Colon (tissue), 2 donors: ENCODE data around the gene KANTR.
A peak's percentile ranks its signal among the peaks of the same experiment; 100 is the strongest.

ENCODE experiments used
- FAIRE-seq: peaks from 2 replicates; lab custom pipeline; 2012; peaks lifted over from hg19 to GRCh38; lab: Jason Lieb, UNC
- donor health status: control.
- donor health status: control.

KANTR gene

GRCh38 chrX:53081925-53082772 lies 11.8 kb upstream of the KANTR start, which contains the start of gene TSPYL2:
TSPYL2 (plus strand) TSS chrX:53082367; CDS start chrX:53082499, 132 bp downstream.
- FAIRE-seq = peak; percentile 36

GRCh38 chrX:53082773-53083616 lies 10.9 kb upstream of the KANTR start:
- no peak for FAIRE-seq

GRCh38 chrX:53084043-53084570 lies 9.8 kb upstream of the KANTR start:
- no peak for FAIRE-seq

- no peak for FAIRE-seq
Measured at GRCh38 chrX:53084863-53085262, 9.1 kb upstream of the KANTR start.

- FAIRE-seq = no peak
Measured at GRCh38 chrX:53085661-53086229, 8.2 kb upstream of the KANTR start.

- FAIRE-seq = no peak
Measured at GRCh38 chrX:53086464-53086863, 7.5 kb upstream of the KANTR start.

GRCh38 chrX:53087388-53087831 lies 6.5 kb upstream of the KANTR start:
- no peak for FAIRE-seq

GRCh38 chrX:53088136-53088974 lies 5.6 kb upstream of the KANTR start:
- no peak for FAIRE-seq

GRCh38 chrX:53089224-53089842 lies 4.6 kb upstream of the KANTR start:
- peak; percentile 97 for FAIRE-seq

- FAIRE-seq = no peak
Measured at GRCh38 chrX:53089925-53090324, 4.0 kb upstream of the KANTR start.

- FAIRE-seq = no peak
Measured at GRCh38 chrX:53091354-53091753, 2.6 kb upstream of the KANTR start.

- FAIRE-seq = no peak
Measured at GRCh38 chrX:53093177-53093655, 726 bp upstream of the KANTR start.

- no peak for FAIRE-seq
Measured at GRCh38 chrX:53094582-53094905, 602 bp downstream of the KANTR start.

GRCh38 chrX:53095796-53096195 lies 1.9 kb downstream of the KANTR start:
- FAIRE-seq = no peak

GRCh38 chrX:53114864-53115549 lies 21.1 kb downstream of the KANTR start:
- no peak for FAIRE-seq

- no peak for FAIRE-seq
Measured at GRCh38 chrX:53115550-53115874, 21.6 kb downstream of the KANTR start.

- FAIRE-seq = no peak
Measured at GRCh38 chrX:53116101-53116500, 22.2 kb downstream of the KANTR start.

- peak; percentile 24 for FAIRE-seq
Measured at GRCh38 chrX:53122013-53122412, 28.1 kb downstream of the KANTR start.

- FAIRE-seq = no peak
Measured at GRCh38 chrX:53125506-53125905, 31.6 kb downstream of the KANTR start.

- FAIRE-seq = peak; percentile 51
Measured at GRCh38 chrX:53126377-53126776, 32.4 kb downstream of the KANTR start.
